AG09319 (cell line): Measurements from ENCODE around the gene C10orf67.

Experiments
- DNase-seq: peaks from one replicate; pipeline ENCODE4 v3.0.0-alpha.2; 2010; ENCODE audit warnings: low read depth; ENCODE audit errors: extremely low read depth
- CTCF ChIP-seq: IDR thresholded peaks from 2 replicates; pipeline ENCODE4 v1.5.1; 2011; ENCODE audit warnings: low read depth, mild to moderate bottlenecking, inconsistent platforms, low read length, moderate library complexity

The C10orf67 gene

GRCh38 chr10:23204773-23205172 lies 139.8 kb downstream of the C10orf67 start:
- no peak for DNase-seq
- no peak for TF ChIP-seq CTCF

- no peak for TF ChIP-seq CTCF
- no peak for DNase-seq
Measured at GRCh38 chr10:23203369-23204325, 140.9 kb downstream of the C10orf67 start.

- no peak for DNase-seq
- TF ChIP-seq CTCF: no peak
Measured at GRCh38 chr10:23202779-23203178, 141.8 kb downstream of the C10orf67 start.

- no peak for DNase-seq
- TF ChIP-seq CTCF: no peak
Measured at GRCh38 chr10:23201837-23202236, 142.8 kb downstream of the C10orf67 start.

- no peak for DNase-seq
- no peak for TF ChIP-seq CTCF
Measured at GRCh38 chr10:23200997-23201652, 143.5 kb downstream of the C10orf67 start.

- DNase-seq: no peak
- no peak for TF ChIP-seq CTCF
Measured at GRCh38 chr10:23200586-23200985, 144.0 kb downstream of the C10orf67 start.
